DND-41 (cell line): ENCODE measurements around the gene TSEN15.

ENCODE experiments used
- EZH2 ChIP-seq: IDR thresholded peaks from 3 replicates; pipeline ENCODE4 v1.6.1; 2012; ENCODE audit warnings: borderline replicate concordance, low read depth, mild to moderate bottlenecking, moderate library complexity, low read length, inconsistent platforms; ENCODE audit not compliant: severe bottlenecking
- TF ChIP-seq, protein P1 (sequence below): IDR thresholded peaks from 2 replicates; pipeline ENCODE4 v1.5.1; 2012; ENCODE audit warnings: borderline replicate concordance, low read length, moderate library complexity, mild to moderate bottlenecking; ENCODE audit not compliant: poor library complexity, severe bottlenecking; ENCODE audit errors: extremely low read depth

DNA sequence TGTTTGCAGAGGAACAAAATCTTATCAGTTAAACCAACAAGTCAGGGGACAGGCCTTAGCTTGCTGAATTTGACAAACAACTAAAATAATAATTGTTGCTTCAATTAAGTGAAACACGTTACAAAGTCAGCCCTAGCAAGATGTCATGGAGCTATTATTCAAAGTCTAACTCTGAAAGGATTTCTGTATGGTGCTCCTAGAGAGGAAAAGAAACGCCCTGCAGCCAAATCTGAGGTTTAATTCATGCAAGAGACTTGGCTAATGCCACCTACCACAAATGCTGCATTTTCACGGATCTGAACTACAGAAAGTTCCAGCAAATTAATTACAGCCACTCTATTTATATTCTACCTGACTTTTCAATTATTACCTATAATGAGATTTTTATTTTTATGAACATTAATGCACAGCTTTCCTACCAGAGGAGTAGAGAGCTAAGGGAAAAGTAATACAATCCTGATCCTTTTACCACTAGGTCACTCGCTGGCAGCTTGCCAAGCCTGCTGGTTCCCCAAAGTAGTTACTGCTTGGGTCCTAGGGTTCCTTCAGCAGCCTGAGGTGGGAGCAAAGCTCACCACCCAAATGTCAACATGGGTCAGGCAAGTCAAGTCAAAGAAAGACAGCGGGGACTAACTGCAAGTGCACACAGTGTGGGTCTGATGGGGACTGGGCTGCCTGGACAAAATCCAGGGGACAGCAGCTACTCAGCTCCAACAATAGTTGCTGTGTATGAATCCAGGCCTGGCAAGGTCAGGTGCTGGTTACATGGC lies 22.5 kb upstream of the TSEN15 start:
- no peak for TF ChIP-seq EZH2
- TF ChIP-seq, protein P1, sequence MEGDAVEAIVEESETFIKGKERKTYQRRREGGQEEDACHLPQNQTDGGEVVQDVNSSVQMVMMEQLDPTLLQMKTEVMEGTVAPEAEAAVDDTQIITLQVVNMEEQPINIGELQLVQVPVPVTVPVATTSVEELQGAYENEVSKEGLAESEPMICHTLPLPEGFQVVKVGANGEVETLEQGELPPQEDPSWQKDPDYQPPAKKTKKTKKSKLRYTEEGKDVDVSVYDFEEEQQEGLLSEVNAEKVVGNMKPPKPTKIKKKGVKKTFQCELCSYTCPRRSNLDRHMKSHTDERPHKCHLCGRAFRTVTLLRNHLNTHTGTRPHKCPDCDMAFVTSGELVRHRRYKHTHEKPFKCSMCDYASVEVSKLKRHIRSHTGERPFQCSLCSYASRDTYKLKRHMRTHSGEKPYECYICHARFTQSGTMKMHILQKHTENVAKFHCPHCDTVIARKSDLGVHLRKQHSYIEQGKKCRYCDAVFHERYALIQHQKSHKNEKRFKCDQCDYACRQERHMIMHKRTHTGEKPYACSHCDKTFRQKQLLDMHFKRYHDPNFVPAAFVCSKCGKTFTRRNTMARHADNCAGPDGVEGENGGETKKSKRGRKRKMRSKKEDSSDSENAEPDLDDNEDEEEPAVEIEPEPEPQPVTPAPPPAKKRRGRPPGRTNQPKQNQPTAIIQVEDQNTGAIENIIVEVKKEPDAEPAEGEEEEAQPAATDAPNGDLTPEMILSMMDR: no peak
